HG03064 (cell line): ENCODE results near the gene MET.

Source experiments
- ATAC-seq: cut with Tn5 transposase; IDR thresholded peaks from one replicate; pipeline ENCODE4 v1.9.1; 2021; ENCODE audit warnings: low read depth; ENCODE audit not compliant: unreplicated experiment

Gene MET

GRCh38 chr7:116724560-116725231 is 52.7 kb downstream of the MET start:
- no peak for ATAC-seq

GRCh38 chr7:116726149-116726548 is 54.2 kb downstream of the MET start:
- ATAC-seq, result no peak

GRCh38 chr7:116726713-116727431 is 54.9 kb downstream of the MET start:
- ATAC-seq, result no peak

GRCh38 chr7:116727432-116728009 is 55.5 kb downstream of the MET start:
- no peak for ATAC-seq

- ATAC-seq, result no peak
These were observed 56.4 kb downstream of the MET start for GRCh38 chr7:116728413-116728812.

- no peak for ATAC-seq
These were observed 58.4 kb downstream of the MET start for GRCh38 chr7:116730097-116731022.

GRCh38 chr7:116731023-116731395 is 59.0 kb downstream of the MET start:
- no peak for ATAC-seq

- ATAC-seq, result no peak
These were observed 59.7 kb downstream of the MET start for GRCh38 chr7:116731445-116732335.

- no peak for ATAC-seq
These were observed 61.0 kb downstream of the MET start for GRCh38 chr7:116732788-116733694.

GRCh38 chr7:116733924-116734580 is 62.1 kb downstream of the MET start:
- ATAC-seq, result no peak

GRCh38 chr7:116734710-116735109 is 62.7 kb downstream of the MET start:
- ATAC-seq, result no peak

- ATAC-seq, result no peak
These were observed 65.1 kb downstream of the MET start for GRCh38 chr7:116736927-116737715.

GRCh38 chr7:116738378-116738777 is 66.4 kb downstream of the MET start:
- no peak for ATAC-seq

- ATAC-seq, result no peak
These were observed 67.3 kb downstream of the MET start for GRCh38 chr7:116739307-116739706.

- ATAC-seq, result no peak
These were observed 68.2 kb downstream of the MET start for GRCh38 chr7:116740231-116740630.

GRCh38 chr7:116740755-116741462 is 68.9 kb downstream of the MET start:
- ATAC-seq, result no peak
